C4-2B (cell line): Measurements from ENCODE around the gene EXOC6B.

ENCODE experiments used
- ZFX ChIP-seq: fragments of 450-650 bp; IDR thresholded peaks from 2 replicates; pipeline ENCODE4 v1.6.1; 2017
- TF ChIP-seq, protein P1 (sequence below): fragments of 450-650 bp; conservative IDR thresholded peaks from 2 replicates; pipeline ENCODE4 v1.5.1; 2017; ENCODE audit warnings: mild to moderate bottlenecking

DNA sequence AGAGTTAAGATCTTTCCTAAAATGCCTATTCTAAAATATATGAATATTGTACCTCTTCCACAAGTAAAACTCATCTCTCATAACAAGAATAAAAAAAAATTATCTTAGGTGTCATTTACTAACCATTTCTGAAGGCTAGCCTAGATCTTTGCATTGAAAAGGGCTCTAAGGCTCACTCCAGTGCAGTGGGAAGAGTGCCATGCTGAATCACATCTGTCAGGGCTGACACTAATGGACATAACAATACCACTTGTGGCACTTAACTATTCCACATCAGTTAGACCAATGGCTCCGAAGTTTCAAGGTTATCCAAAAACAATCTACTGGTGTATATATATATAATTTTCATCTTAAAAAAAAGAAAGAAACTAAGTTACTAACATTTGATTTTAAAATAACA, 130.2 kb downstream of the EXOC6B start:
- TF ChIP-seq, protein P1, sequence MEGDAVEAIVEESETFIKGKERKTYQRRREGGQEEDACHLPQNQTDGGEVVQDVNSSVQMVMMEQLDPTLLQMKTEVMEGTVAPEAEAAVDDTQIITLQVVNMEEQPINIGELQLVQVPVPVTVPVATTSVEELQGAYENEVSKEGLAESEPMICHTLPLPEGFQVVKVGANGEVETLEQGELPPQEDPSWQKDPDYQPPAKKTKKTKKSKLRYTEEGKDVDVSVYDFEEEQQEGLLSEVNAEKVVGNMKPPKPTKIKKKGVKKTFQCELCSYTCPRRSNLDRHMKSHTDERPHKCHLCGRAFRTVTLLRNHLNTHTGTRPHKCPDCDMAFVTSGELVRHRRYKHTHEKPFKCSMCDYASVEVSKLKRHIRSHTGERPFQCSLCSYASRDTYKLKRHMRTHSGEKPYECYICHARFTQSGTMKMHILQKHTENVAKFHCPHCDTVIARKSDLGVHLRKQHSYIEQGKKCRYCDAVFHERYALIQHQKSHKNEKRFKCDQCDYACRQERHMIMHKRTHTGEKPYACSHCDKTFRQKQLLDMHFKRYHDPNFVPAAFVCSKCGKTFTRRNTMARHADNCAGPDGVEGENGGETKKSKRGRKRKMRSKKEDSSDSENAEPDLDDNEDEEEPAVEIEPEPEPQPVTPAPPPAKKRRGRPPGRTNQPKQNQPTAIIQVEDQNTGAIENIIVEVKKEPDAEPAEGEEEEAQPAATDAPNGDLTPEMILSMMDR: no peak
- TF ChIP-seq ZFX: no peak
